NK-92 treated with Interleukin-12 subunit alpha and Interleukin-12 subunit beta, amount 100 ng/mL, for 24 hours (cell line): Measurements from ENCODE around the gene CPED1.
"Not testable (repeated sequence)": the region's sequence is repeated elsewhere in the genome, so short reads cannot be mapped to it uniquely, and the experiment has no call there.

ENCODE experiments used
- DNase-seq: peaks from one replicate; lab custom pipeline; 2025; lab: John Stamatoyannopoulos, UW

CPED1 gene

DNA sequence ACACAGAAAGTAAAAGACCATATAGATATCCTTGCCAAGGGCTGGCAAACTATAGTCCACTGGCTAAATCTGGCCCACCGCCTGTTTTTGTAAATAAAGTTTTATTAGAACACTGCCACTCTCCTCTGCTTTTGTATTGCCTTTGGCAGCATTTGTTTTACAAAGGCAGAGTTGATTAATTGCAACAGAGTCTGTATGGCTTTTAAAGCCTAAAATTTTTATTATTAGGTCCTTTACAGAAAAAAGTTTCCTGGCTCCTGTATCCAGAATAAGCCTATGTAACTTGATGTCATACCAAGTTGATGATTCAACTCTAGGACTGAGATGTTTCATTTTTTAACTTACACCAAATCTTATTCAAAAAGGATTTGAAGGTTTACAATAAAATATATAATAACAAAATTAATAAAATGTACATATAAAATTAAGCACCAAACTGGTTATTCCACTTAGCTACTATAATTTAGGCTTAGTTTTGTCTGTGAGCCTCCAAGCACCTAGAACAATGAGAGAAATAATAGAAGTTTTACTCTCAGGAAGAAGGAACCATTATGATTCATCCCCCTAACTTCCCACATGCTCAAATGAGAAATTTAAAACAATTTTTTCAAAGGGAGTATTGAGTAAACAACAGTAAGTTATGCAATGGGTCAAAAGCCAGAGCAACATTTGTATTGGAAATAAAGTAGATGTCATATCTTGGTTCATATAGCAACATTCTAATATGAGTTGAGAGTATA is 31.9 kb downstream of the CPED1 start:
- DNase-seq: no peak

DNA sequence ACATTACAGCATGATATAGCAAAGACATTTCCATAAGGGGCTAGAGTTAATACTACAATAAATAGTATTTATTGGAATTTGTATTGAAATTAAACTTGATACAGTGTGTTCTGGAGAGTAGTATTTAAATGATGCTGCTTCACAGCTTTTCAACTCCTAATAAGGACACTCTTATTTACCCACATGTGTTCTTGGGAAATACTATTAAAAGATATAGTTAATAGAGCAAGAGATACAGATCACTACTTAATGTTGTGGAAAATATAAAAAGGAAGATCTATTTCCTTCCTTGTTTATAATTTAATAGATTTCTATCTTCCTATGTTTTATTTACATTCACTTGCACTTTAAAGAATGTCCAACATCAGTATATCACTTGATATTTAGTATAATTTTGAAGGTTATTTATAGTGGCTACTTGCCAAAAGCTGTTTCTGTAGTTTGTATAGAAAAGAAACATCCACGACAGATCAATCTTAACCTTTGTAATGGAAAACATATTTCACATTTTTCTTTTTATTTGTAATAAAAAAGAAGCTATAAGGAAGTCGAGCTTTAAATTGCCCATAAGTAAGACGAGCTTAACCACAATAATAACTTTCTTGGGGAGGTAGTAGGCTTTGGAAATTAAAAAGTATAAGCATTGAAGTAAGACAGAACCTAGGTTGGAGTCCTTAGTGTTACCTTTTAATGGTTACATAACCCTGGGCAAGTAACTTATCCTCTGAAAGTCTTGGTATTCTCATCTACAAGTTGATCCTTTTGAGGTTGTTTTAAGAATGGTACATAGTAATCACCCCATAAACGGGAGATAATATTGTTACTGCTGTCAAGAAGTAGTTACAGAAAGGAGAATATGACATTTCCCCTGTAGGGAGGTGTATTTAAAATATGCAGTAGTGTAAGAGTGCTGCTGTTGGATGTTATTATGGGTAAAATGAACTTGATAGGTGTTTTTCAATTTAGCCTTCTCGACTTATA is 32.8 kb downstream of the CPED1 start:
- DNase-seq: no peak

DNA sequence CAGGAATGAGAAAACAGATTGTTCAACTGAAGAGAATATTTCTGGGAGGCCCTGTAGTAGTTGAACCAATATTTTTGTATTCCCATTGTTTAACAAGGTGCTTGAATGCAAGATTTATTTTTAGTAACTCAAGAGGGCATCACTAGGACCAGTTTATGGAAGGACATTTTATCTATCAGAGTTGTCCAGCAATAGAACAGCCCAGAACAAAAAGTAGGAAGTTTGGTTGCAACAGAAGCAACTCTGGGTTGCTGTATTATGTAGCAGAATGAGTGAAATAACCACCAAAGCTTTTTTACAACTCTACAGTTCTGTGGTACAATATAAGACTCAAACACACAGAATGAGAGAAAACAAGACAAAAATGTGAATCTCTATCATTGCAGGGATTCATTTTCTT is 34.7 kb downstream of the CPED1 start:
- DNase-seq: no peak

DNA sequence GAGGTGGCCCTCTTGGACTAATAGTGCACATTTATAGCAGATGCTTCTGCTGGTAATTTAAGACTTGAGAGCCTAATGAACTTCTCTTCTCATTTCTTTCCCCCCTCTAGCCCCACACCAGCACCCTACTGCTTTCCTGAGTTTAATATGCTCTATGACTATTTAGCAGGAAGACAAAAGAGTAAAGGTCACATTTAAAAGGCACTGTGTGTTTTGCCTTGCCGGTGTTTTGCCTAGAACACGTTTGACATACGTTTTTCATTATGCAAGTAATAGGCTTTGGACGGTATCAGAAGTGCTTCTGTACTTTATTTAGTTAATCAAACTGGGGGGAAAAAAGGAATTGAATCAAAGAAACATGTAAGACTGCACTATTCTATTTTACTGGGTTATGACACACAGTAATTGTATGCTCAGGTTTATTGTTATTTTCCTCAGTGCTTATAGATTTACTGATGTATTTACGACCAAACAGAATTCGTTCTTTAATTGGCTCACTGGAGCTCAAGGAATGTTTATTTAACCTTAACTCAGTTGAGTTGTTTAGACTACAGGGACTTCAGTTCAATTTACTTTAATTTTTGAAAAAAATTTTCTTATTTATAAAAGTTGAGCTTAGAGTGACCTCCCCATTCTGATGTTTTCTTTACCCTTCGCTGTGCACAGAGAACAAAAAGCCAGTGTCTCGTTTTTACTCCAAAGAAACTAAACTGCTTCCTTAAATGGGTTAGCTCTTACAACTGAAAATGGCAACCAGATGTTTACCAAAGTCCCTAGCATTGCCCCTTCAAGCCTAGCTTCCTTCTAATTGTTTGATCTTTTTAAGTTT is 35.4 kb downstream of the CPED1 start:
- DNase-seq: no peak

DNA sequence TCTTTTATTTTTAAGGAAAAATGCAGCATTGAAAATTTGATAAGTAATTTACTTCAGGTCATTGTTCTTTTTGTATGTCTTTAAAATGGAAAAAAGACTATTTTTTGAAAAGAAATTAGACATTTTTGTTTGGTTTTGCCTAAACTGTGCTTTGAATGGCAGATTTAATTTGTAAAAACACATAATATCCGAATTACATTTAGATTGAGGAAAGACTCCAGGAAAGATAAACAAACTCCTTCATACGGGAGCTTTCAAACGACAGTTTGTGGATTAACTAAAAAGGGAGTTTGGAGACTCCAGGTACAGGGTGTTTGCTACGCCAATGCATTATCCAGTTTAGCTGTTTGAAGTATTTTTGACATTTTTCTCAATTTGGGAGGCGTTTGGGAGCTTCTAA is 36.1 kb downstream of the CPED1 start:
- DNase-seq: no peak

DNA sequence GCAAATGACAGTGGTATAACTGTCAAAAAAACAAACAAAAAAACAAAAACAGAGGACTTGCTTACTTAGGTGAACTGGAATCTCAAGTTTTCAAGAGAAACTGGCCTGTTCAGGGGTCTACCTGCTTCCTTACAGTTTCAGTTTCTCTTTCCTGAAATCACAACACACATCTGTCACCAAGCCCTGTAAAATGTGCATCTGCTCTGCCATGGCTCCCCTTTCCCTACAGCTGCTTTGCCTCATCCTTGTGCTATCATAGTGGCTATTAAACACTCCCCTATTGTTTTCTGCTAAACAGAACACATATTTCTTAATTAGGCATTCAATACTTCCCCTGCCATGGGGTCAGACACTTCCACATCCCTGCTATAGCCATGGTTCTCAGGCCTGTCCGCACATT is 37.6 kb downstream of the CPED1 start:
- DNase-seq: no peak

DNA sequence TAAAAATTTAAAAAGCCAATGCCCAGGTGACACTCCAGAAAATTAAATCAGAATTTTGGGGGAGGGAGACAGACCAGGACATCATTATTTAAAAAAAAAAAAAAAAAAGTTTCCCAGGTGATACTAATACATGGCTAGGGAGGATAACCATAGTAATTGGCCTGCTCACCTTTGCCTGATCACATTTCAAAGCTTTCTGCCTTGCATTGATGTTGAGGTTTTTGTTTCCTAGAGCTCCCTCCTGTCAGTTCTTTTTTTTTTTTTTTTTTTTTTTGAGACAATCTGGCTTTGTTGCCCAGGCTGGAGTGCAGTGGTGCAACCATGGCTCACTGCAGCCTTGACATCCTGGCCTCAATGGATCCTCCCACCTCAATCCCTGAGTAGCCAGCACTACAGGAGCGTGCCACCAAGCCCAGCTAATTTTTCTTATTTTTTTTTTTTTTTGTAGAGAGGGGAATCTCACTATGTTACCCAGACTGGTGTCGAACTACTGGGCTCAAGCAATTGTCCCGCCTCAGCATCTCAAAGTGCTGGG is 38.1 kb downstream of the CPED1 start:
- DNase-seq: no peak

DNA sequence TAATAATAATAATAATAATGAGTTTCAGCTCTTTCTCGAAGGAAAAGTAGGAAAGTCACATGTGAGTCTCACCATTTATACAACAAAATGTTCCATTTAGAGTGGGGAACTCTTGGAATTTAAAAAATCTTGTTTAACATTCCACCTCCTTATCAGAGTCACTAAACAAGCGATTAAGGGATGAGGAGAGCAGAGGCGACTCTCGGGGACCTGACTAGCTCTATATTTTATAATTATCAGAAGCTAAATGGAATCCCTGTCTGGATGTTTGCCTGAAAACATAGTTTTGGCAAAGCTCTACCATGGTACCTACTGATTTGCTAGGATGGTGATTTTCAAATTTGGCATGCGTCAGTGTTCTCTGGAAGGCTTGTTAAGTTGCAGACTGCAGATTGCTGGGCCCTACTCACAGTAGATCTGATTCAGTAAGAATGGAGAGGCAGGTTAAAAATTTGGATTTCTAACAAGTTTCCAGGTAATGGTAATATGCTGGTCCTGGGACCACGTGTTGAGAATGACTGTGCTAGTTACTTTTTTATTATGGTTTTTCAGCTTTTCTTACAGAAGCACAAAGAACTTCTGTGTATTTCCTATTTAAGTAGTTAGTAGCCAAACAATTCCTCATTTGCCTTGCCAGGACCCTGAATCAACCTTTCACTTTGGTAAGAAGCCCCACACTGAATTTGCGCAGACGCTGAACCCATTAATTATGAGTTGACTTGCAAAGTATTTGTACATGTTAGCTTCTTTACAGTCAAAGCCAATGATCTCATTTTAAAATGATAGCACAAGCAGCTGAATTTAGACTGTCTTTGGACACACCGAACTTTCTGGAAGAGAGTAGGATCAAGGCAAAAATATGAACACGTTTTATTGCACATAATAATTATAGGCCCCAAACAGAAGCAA is 39.5 kb downstream of the CPED1 start:
- no peak for DNase-seq

DNA sequence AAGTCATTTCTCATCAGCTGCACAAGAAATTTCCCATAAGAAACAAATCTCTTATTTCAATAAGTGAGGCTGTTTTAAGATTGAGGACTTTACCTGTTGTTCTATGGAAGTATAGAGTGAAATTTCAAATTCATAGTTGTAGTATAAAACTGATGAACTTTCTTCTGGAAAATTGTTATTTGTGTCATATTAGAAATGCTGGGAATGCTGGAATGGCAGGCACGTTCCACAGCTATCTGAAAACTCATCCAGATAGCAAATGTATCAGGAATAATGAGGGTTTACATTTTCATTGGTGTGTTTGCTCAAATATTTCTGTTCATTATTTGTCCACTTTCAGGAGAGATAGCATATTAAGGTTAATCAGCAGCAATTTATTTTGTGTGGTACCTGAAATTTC is 40.8 kb downstream of the CPED1 start:
- DNase-seq: no peak

DNA sequence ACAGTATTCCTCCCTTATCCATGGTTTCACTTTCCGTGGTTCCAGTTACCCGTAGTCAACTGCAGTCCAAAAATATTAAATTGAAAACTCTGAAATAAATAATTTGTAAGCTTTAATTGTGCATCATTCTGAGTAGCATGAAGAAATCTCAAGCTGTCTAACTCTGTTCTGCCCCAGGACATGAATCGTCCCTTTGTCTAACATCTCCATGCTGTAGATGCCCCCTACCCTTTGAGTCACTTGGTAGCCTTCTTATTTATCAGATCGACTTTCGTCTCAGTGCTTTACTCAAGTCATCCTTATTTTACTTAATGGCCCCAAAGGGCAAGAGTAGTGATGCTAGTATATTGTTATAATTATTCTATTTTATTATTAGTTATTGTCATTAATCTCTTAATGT is 41.8 kb downstream of the CPED1 start:
- DNase-seq: no peak

DNA sequence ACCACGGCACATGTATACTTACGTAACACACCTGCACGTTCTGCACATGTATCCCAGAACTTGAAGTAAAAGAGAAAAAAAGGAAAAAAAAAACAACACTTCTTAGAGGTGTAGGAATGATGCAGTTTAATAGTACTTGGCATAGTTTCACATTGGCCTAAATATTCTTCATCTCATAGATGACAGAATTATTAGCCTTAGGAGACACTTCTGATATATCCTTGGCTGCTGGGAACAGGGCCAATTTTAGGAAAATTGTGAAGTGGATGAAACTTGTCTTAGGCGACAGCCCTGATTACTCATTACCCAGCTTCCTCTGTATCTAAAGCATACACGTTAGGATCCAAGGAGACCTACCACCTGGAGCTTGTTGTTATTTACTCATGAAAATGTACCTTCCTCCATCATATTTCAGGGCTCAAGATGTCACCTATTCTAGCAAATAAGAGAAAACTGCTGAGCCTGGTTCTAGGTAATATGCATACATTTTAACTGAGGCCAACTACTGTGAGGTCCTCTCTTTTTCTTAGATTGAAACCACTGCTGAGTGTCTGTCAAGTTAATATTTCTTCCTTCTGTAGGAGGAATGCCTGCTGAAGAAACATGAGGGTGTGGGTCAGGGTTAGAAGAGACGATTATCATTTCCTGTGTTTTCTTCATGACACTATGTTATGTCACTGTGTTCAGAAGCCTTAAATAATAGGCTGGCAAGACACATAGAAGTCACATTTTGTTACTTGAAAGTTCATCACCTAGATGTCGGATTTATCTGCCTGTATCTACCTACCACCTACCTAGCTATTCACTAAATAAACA is 44.3 kb downstream of the CPED1 start:
- no peak for DNase-seq

DNA sequence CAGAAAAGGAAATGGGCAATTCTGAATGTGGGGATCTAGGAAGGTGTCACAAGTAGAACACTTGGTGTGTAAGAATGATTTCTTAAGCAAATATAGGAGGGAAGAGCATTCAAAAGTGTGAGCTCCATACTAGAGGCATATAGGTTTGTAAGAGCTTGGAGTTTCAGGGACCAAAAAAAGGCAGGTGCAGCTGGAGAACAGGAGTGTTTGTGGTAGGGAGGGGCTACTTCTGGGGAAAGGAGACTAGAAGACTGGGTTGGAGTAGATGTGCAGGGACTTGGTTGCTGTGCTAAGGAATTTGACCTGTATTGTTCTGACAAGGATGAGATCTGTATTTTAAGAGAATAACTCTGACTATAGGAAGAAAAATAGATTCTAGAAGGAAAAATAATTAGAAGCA is 46.4 kb downstream of the CPED1 start:
- no peak for DNase-seq

DNA sequence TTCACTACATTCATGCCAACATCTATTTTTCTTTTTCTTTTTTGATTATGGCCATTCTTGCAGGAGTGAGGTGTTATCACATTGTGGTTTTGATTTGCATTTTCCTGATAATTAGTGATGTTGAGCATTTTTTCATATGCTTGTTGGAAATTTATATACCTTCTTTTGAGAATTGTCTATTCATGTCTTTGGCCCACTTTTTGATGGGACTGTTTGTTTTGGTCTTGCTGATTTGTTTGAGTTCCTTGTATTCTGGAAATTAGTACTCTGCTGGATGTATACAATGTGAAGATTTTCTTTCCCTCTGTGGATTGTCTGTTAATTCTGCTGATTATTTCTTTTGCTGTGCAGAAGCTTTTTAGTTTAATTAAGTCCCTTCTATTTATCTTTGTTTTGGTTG is 48.3 kb downstream of the CPED1 start:
- not testable (repeated sequence) for DNase-seq

DNA sequence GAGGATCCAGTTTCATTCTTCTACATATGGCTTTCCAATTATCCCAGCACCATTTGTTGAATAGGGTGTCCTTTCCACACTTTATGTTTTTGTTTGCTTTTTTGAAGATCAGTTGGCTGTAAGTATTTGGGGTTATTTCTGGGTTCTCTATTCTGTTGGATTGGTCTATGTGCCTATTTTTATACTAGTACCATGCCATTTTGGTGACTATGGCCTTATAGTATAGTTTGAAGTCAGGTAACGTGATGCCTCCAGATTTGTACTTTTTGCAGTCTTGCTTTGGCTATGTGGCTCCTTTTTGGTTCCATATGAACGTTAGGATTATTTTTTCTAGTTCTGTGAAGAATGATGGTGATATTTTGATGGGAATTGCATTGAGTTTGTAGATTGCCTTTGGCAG is 48.8 kb downstream of the CPED1 start:
- DNase-seq: not testable (repeated sequence)

DNA sequence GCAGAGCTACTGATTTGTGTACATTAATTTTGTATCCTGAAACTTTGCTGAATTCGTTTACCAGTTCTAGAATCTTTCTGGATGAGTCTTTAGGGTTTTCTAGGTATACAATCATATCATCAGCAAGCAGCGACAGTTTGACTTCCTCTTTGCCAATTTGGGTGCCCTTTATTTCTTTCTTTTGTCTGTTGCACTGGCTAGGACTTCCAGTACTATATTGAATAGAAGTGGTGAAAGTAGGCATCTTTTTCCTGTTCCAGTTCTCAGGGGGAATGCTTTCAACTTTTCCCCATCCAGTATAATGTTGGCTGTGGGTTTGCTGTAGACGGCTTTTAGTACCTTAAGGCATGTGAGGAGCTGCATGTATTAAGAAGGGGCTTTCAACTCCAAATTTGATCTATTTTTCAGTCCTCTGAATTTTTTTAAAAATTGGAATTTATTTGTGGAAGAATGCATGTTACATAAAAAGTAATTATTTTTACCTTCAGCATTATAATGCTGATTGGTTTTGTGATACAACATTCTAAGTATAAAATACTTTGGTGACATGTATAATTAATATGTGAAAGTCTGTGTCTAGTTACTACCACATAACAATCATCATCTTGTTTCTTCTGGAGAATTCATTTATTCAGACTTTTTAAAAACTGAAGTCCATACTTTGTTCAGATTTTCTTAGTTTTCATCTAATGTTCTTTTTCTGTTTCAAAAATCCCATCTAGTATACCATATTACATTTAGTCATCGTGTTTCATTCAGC is 49.6 kb downstream of the CPED1 start:
- no peak for DNase-seq

DNA sequence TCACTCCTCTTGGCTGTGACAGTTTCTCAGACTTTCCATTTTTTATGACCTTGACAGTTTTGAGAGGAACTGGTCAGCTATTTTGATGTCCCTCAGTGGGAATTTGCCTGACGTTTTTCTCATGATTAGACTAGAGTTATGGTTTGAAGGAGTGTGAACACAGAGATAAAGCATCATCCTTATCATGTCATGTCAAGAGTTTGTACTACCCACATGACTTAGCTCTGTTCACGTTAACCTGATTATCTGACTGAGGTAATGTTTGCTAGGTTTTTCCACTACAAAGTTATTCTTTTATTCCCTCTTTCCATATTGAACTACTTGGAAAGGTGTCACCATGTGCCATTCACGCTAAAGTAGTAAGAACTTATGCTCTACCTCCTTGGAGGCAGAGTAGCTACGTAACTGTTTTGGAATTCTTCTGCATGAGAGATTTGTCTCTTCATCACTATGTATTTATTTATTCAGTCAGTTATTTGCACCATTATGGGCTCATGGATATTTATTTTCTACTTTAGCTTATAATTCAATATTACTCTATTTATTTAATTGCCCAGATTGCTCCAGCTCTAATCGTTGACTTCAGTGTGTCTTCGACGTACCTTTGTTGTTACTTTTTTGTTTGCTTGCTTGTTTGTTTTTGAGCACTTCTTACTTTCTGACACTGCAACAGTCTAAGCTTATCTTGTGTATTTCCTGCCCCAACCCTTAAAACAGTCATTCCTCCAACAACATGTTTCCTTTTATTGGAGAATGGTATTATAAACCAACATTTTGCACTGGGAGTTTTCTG is 50.4 kb downstream of the CPED1 start:
- no peak for DNase-seq

DNA sequence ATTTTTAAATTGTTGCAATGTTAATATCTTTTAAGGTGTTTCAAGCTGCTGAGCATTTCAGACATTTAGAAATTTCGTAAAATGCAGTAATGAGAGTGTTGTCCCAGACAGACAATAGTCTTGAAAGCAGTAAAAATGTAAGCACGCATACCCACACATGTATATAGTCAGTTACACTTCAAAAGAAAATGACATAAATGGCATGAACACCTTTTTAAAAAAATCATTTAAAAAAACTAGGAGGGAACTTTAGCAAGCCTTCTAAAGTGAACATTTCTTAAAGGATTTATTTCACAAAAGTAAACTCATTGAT is 51.0 kb downstream of the CPED1 start:
- DNase-seq: no peak

DNA sequence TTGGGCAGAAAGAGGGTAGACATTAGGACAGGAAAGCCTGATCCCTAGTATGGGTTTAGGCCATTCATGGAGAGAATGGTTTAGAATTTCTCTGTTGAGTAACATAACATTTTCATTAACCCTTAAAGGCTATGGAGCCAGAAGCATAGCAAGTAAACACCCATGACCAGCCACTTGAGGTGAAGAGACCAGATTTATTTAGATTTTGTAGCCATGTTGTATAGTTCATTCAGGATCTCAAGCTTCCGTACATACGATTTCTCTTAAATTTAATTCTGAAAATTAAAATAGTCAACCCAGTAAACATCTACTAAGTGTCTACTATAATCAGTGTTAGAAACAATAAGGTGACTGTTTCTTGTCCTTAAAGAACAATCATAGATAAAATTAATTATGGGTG is 51.5 kb downstream of the CPED1 start:
- no peak for DNase-seq
